Epithelial cell of esophagus (primary cell): ENCODE results near the gene SLC25A33.
A peak's percentile ranks its signal among the peaks of the same experiment; 100 is the strongest.

Experiments used
- DNase-seq: peaks from one replicate; pipeline ENCODE4 v3.0.0; 2010; ENCODE audit warnings: low read depth
- H3K4me3 ChIP-seq: 2 replicates; pipeline ENCODE4 v1.5.1; 2011; ENCODE audit warnings: mild to moderate bottlenecking, low read length, control low read depth
- CTCF ChIP-seq: IDR thresholded peaks from 2 replicates; pipeline ENCODE4 v1.5.1; 2011; ENCODE audit warnings: low read depth, mild to moderate bottlenecking, low read length, control low read depth, inconsistent platforms; ENCODE audit not compliant: insufficient read depth; ENCODE audit errors: missing control alignments

The SLC25A33 gene

DNA sequence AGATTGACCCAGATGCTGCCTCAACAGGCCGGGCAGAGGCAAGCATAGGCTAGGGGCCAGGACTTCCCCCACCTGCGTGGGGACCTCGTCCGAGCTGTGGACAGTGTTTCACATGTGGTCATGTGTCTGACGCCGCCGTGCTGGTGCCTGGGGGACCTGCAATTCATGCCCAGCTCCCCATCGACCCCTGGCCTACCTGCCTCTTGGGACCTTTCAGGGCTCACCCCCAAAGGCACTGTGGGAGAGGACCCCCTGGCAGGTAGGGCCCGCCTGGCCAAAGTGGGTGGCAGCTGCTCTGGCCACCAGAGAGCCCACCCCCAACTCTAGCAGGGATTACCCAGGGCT is 53.9 kb downstream of the SLC25A33 start:
- no peak overlapping the region for H3K4me3 ChIP-seq
- TF ChIP-seq CTCF = no peak
- no peak for DNase-seq

DNA sequence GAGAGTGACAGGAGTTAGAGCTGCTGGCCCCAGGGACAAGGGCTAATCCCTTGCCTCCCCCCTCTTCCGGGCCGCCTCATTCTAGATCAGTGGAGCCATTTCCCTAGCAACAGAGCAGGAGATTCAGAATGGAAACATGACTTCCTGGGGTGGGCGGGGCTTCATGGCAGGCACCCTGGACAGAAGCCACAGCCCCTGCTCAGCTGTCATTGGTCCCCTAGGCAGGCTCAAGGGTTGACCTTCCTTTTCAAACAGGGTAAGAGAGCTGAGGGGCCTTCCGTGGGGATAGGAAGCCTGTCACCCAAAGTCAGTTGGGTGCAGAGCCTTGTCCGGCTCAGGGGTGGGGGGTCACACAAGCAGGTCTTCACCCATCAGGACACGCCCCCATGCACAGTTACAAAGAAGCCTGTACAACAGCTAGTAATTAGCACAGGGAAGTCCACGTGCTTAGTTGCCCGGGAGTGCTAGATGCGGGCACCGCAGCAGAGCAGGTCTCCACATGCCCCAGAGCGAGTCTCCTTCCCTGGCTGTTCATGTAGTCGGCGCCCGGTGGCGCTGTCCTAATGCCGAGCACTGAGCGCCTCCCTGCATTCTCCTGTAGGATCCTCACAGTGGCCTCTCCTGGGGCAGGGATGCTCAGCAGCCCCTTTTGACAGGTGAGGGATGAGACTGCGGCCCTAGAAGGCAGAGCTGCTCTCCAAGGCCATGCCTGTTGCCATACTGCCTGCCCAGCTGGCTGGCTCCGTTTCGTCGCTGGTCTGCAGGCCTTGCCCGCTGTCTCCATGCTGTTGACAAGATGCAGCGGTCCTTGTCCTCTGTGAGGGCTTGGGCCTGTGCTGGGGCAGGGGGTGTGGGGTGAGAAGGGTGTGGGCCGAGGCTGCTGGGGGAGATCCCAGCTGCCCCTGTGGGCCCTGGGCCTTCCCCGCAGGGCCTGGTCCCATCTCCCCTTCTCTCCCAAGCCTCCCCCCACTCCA is 54.5 kb downstream of the SLC25A33 start:
- H3K4me3 ChIP-seq = no peak overlapping the region
- DNase-seq = peak; percentile 94
- peak; percentile 89 for TF ChIP-seq CTCF

DNA sequence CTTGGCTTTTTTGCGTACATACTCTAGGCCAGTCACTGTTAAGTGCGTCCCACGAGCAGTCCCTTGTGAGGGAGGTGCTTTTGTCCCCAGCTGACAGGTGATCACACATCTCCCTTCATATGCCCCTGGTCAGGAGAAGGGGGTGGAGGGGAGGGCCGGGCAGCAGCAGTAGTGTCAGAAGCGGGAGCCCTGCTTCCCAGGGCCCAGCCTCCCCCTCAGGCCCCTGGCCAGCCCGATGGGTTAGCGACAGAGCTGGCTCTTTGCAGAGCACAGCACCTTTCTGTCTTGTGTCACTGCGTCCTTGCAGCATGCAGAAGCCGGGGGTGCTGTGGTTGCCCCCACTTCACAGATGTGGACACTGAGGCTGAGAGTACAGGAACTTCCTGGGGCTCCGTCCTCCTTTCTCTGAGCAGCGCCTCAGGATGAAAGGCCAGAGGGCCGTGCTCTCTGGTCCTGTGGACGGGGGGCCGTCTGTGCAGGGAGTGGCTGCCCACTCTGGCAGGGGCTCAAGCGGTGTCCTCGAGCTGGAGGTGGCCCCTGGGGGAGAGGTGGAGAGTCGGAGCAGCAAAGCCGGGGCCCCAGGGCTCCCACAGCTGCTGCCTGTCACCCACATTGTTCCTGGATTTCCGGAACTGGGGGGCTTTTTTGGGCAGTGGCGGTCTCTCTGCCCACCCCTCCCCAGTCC is 55.3 kb downstream of the SLC25A33 start:
- no peak for DNase-seq
- H3K4me3 ChIP-seq = no peak overlapping the region
- no peak for TF ChIP-seq CTCF

DNA sequence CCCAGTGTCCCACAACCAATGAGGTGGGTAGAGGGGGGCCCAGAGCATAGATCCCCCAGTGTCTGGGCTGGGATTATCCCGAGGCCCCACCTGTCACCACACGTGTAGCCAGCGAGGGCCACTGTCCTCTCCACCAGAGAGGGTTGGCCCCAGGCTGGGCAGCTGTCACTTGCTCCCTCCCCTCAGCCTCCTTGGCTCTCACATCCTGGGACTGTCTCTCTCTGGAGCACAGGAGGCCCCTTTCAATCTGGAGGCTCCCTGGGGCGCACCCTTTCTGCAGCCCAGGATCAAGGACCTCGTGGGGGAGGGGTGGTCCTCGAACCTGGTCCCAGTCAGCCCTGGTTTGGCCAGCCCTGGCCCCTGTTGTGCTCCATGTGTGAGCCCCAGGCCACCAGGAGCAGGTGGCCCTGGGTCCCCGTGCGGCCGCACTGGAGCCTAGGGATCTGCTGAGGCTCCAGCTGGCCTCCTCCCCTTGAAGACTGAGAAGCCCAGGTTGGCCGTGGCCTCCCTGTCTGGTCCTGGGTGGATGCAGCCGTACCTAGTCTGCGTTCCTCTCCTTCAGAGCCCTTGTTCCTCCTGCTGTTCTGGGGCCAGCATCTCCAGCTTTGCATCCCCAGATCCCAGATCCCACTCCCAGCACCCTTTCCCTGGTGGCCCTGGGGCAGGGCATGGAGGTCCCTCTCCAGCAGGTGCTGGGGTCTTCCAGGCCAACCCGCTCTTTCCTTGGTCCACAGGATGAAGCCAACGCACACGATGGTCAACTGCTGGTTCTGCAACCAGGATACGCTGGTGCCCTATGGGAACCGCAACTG is 56.1 kb downstream of the SLC25A33 start:
- TF ChIP-seq CTCF = no peak
- DNase-seq = no peak
- H3K4me3 ChIP-seq = no peak overlapping the region

- no peak overlapping the region for H3K4me3 ChIP-seq
- TF ChIP-seq CTCF = no peak
- DNase-seq = no peak
Observed at GRCh38 chr1:9595968-9596340, 56.7 kb downstream of the SLC25A33 start.

DNA sequence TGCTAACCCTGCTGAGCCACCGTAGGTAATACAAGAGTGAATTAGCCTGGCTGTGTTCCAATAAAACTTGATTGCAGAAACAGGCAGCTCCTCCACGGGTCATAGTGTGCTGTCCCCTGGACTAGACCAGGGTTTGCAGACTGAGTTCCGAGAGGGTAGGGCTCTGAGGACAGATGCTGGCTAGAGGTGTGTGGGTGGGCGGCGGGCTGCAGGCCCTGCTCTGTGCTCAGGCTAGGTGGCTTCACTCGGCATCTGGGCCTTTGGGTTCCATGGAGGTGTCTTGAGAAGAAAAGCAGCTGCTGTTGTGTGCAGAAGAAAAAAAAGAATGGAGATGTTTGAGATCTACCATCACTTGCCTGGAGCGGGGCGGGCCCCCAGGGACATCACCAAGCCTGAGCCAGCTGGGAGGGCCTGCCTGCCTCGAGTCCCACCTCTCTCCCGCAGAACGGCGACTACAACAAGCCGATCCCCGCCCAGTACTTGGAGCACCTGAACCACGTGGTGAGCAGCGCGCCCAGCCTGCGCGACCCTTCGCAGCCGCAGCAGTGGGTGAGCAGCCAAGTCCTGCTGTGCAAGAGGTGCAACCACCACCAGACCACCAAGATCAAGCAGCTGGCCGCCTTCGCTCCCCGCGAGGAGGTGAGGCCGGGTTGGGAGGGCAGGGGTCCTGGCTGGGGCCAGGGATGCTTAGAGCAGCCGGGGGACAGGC is 57.3 kb downstream of the SLC25A33 start:
- DNase-seq = no peak
- no peak for TF ChIP-seq CTCF

More for the DNA sequence above, 57.3 kb downstream of the SLC25A33 start:
- no peak overlapping the region for H3K4me3 ChIP-seq
